Left lung (tissue), 10 donors: ENCODE measurements around the gene KRT4. TPM values are rescaled to one million over a fixed set of nuclear protein-coding genes. Genes with fewer than 3 reads are reported as not detected.

Experiments
- ATAC-seq: fragments of 200-7000 bp; cut with Tn5 transposase; one replicate; pipeline ENCODE4 v1.9.1; 2020; ENCODE audit warnings: moderate library complexity
- DNase-seq, 4 donors: peaks; one replicate each; pipeline ENCODE4 v3.0.0-alpha.2; 2013 to 2020
- H3K27ac ChIP-seq, 2 donors: fragments of 200-600 bp; sonication (generic) in 1 of 2; one replicate each; pipeline versions ENCODE4 v1.5.0 to v1.8.0; 2020 to 2021
- H3K27me3 ChIP-seq, 2 donors: fragments of 200-600 bp; sonication (generic) in 1 of 2; one replicate each; pipeline versions ENCODE4 v1.5.0 to v1.8.0; 2020 to 2021
- H3K36me3 ChIP-seq, 2 donors: fragments of 200-600 bp; sonication (generic) in 1 of 2; one replicate each; pipeline versions ENCODE4 v1.5.0 to v1.8.0; 2020 to 2021
- H3K4me1 ChIP-seq, 2 donors: fragments of 200-600 bp; one replicate each; pipeline ENCODE4 v1.8.0; 2021
- H3K4me3 ChIP-seq, 2 donors: fragments of 200-600 bp; sonication (generic) in 1 of 2; one replicate each; pipeline versions ENCODE4 v1.5.0 to v1.8.0; 2020 to 2021; ENCODE audit warnings: mild to moderate bottlenecking in 1 of 2
- H3K9me3 ChIP-seq, 2 donors: fragments of 200-600 bp; sonication (generic) in 1 of 2; one replicate each; pipeline versions ENCODE4 v1.5.0 to v1.8.0; 2020 to 2021
- intact Hi-C, 2 donors: fragments of 100-400 bp; cut with DNase I; formaldehyde crosslinking; loops; one replicate each; pipeline versions ENCODE4 v1.11.2 to v1.14.2; 2022
- polyA plus RNA-seq, 6 donors: library from polyadenylated mRNA; unstranded; fragments of 120-200 nt; gene quantifications; one replicate each; pipeline ENCODE4 v1.2.1, GENCODE V29; 2013; ENCODE audit not compliant: insufficient read length in 6 of 6
- total RNA-seq, 2 donors: library from RNA; stranded (reverse); fragmentation: NEBNext Ultra II Directional; extraction: Animal tissue kit (Norgen Biotek cat#: 25700); gene quantifications; one replicate each; pipeline ENCODE4 v1.2.1, GENCODE V29; 2021
- TF ChIP-seq, protein P1 (sequence below), 2 donors: fragments of 200-600 bp; sonication (generic) in 1 of 2; IDR thresholded peaks; one replicate each; pipeline versions ENCODE4 v1.5.0 to v1.8.0; 2021; ENCODE audit warnings: antibody characterized with exemption in 2 of 2
- donor health status: DM: no; HTN: yes; CAD: no.
- donor health status: DM: no; HTN: no; CAD: no.

The KRT4 gene
- total and polyA plus RNA-seq, 8 donors, result 0.47 to 9.4 (median 2.6) TPM

DNA sequence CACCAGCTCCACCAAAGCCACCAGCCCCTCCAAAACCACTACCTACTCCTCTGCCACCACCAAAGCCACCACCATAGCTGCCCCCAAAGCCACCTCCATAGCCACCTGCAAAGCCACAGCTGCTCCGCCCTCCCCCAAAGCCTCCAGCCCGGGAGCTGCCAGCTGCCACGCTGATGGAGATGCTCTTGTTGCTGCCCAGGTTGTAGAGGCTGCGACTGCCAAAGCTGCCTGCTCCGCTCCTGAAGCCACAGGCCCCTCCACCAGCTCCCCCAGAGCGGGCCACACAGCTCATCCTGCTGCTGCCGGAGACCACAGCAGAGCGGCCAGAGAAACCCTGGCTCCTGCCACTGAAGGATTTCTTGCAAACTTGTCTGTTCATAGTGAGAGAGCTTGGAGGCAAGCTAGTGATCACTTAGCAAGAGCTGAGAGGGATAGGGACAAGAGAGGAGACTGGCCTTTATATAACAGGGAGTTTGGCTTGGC, 37.0 kb downstream of the KRT4 start, which contains the start of gene KRT76:
Gene KRT76 (minus strand): TSS at position 433 of the 483 bp plus-strand sequence. CDS start 54 bp downstream, at position 379.
- intact Hi-C loops, result no loop called here

GRCh38 chr12:52776435-52776834, 37.5 kb downstream of the KRT4 start:
- Histone ChIP-seq H3K4me3 (no peak overlapping the region), H3K27ac (no peak overlapping the region), H3K36me3 (no peaks in the 10 kb centered on the region), H3K9me3 (no peaks in the 10 kb centered on the region), H3K27me3 (peaks cover 0 to 73% of the 10 kb centered on the region in 2 donors), H3K4me1 (no peaks in the 10 kb centered on the region)
- DNase-seq, result no peak
- intact Hi-C loops, result no loop called here
- no peak for ATAC-seq
- TF ChIP-seq, protein P1, sequence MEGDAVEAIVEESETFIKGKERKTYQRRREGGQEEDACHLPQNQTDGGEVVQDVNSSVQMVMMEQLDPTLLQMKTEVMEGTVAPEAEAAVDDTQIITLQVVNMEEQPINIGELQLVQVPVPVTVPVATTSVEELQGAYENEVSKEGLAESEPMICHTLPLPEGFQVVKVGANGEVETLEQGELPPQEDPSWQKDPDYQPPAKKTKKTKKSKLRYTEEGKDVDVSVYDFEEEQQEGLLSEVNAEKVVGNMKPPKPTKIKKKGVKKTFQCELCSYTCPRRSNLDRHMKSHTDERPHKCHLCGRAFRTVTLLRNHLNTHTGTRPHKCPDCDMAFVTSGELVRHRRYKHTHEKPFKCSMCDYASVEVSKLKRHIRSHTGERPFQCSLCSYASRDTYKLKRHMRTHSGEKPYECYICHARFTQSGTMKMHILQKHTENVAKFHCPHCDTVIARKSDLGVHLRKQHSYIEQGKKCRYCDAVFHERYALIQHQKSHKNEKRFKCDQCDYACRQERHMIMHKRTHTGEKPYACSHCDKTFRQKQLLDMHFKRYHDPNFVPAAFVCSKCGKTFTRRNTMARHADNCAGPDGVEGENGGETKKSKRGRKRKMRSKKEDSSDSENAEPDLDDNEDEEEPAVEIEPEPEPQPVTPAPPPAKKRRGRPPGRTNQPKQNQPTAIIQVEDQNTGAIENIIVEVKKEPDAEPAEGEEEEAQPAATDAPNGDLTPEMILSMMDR (IDR thresholded peaks at IDR 0.05), result no peak

More for the DNA sequence above, 37.0 kb downstream of the KRT4 start, which contains the start of gene KRT76:
- H3K27ac ChIP-seq, result no peak within 1 kb of the TSS
- H3K9me3 ChIP-seq, result no peaks in the 10 kb centered on the region
- H3K4me3 ChIP-seq, result no peak within 1 kb of the TSS
- H3K4me1 ChIP-seq, result no peaks in the 10 kb centered on the region
- TF ChIP-seq, protein P1 (IDR thresholded peaks at IDR 0.05), result no peak
- peaks cover 0 to 73% of the 10 kb centered on the region in 2 donors for H3K27me3 ChIP-seq
- no peaks in the 10 kb centered on the region for H3K36me3 ChIP-seq
- ATAC-seq (no peak), DNase-seq (no peak)

- DNase-seq (no peak), ATAC-seq (no peak)
- no peaks in the 10 kb centered on the region for H3K36me3 ChIP-seq
- intact Hi-C loops, result no loop called here
- H3K27me3 ChIP-seq, result peaks cover 0 to 67% of the 10 kb centered on the region in 2 donors
- no peaks in the 10 kb centered on the region for H3K9me3 ChIP-seq
- TF ChIP-seq, protein P1 (IDR thresholded peaks at IDR 0.05), result no peak
- no peak overlapping the region for H3K4me3 ChIP-seq
- no peak overlapping the region for H3K27ac ChIP-seq
- H3K4me1 ChIP-seq, result no peaks in the 10 kb centered on the region
Observed at GRCh38 chr12:52774629-52775250, 39.2 kb downstream of the KRT4 start.

DNA sequence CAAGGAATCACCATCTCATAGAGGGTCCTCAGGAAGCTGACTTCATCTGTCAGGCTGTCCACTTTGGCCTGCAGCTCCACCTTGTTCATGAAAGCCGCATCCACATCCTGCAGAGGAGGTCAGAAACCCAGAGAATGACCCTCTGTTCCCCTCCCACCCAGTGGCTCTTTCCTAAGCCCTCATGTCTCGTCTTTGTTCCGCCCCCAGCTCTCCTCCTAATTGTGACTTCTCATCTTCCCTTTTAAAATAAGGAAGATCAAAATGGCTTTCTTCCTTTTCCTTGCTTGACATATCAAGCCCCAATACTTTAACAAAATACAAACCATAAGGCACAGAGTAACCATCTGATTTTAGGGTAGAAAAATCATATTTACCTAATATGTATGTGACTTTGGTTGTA, 41.1 kb downstream of the KRT4 start:
- Histone ChIP-seq H3K9me3 (no peaks in the 10 kb centered on the region), H3K36me3 (no peaks in the 10 kb centered on the region), H3K4me1 (no peaks in the 10 kb centered on the region), H3K4me3 (no peak overlapping the region), H3K27ac (no peak overlapping the region), H3K27me3 (peaks cover 0 to 63% of the 10 kb centered on the region in 2 donors)
- DNase-seq, result no peak
- ATAC-seq, result no peak
- intact Hi-C loops, result no loop called here
- TF ChIP-seq, protein P1 (IDR thresholded peaks at IDR 0.05), result no peak

GRCh38 chr12:52772188-52772587, 41.7 kb downstream of the KRT4 start:
- H3K36me3 ChIP-seq, result no peaks in the 10 kb centered on the region
- intact Hi-C loops, result no loop called here
- ATAC-seq (no peak), DNase-seq (no peak)
- no peaks in the 10 kb centered on the region for H3K4me1 ChIP-seq
- H3K27ac ChIP-seq, result no peak overlapping the region
- H3K4me3 ChIP-seq, result no peak overlapping the region
- H3K9me3 ChIP-seq, result no peaks in the 10 kb centered on the region
- peaks cover 0 to 57% of the 10 kb centered on the region in 2 donors for H3K27me3 ChIP-seq
- TF ChIP-seq, protein P1 (IDR thresholded peaks at IDR 0.05), result no peak
